ENCODE data around the gene GPR146. TPM values are rescaled to one million over a fixed set of nuclear protein-coding genes. Genes with fewer than 3 reads are reported as not detected.
"Not testable (repeated sequence)": the region's sequence is repeated elsewhere in the genome, so short reads cannot be mapped to it uniquely, and the experiment has no call there.

GPR146 gene, protein sequence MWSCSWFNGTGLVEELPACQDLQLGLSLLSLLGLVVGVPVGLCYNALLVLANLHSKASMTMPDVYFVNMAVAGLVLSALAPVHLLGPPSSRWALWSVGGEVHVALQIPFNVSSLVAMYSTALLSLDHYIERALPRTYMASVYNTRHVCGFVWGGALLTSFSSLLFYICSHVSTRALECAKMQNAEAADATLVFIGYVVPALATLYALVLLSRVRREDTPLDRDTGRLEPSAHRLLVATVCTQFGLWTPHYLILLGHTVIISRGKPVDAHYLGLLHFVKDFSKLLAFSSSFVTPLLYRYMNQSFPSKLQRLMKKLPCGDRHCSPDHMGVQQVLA
- total RNA-seq: 13.8 and 17.0 TPM in 2 replicates

- intact Hi-C loops (cut with micrococcal nuclease): loop anchor here (1.0 to 5.0 kb wide), 5 partner anchors 11 to 227 kb away; partner anchors contain the start of gene GET4
These were observed at the start of gene GPR146 for GRCh38 chr7:1044189-1045068. Gene GPR146 (plus strand): TSS chr7:1044546. CDS start chr7:1057516, 12,970 bp downstream.

DNA sequence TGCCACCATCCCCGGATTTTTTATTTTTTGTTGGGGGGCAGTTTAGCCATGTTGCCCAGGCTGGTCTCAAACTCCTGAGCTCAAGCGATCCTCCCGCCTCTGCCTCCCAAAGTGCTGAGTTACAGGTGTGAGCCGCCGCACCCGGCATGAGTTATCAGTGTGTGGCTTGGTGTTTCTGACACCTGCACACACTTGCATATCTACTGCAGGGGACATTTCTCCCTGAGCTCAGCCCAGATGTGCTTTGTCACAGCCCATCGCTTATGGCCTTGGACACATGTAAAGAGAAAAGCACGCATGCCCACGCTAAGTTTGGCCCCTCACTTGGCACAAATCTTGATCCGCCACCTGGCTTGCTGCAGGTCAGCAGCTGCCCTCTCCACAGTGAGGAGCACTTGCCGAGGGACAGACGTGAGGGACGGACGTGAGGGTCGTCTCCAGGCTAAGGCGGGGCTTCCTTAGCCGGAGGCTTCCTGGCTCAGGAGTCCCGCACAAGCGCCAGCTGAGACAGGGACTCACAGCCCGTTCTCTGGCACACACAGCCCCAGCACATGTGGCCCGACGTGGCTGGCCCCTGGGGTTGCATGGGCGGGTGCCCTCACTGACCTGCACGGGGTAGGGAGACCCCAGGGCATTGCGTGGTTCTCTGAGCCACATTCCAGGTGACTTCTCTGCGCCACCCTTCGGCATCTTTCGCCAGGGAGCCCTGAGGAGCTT, 49.6 kb upstream of the GPR146 start:
- intact Hi-C loops (cut with micrococcal nuclease): no loop called here

DNA sequence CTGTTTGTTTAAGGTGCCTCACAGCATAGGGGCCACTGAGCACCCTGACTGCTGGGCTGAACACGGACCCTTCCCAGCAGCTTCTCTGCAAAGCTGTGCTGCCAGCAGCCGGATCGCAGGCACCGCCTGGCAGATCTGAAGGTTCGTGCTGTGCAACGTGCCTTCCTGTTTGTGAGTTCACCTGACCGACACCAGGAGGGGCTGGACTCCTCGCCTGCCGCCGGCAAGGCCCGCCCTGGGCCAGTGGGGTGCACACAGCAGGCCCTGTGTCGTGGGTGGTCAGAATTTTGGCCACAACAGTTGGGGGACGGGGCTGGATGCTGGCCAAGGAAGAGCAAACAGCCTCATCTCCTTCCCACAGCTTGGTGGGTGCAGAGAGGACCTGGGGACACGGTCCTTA, 48.8 kb upstream of the GPR146 start:
- intact Hi-C loops (cut with micrococcal nuclease): no loop called here

GRCh38 chr7:996079-996872, 48.1 kb upstream of the GPR146 start:
- intact Hi-C loops (cut with micrococcal nuclease): no loop called here

DNA sequence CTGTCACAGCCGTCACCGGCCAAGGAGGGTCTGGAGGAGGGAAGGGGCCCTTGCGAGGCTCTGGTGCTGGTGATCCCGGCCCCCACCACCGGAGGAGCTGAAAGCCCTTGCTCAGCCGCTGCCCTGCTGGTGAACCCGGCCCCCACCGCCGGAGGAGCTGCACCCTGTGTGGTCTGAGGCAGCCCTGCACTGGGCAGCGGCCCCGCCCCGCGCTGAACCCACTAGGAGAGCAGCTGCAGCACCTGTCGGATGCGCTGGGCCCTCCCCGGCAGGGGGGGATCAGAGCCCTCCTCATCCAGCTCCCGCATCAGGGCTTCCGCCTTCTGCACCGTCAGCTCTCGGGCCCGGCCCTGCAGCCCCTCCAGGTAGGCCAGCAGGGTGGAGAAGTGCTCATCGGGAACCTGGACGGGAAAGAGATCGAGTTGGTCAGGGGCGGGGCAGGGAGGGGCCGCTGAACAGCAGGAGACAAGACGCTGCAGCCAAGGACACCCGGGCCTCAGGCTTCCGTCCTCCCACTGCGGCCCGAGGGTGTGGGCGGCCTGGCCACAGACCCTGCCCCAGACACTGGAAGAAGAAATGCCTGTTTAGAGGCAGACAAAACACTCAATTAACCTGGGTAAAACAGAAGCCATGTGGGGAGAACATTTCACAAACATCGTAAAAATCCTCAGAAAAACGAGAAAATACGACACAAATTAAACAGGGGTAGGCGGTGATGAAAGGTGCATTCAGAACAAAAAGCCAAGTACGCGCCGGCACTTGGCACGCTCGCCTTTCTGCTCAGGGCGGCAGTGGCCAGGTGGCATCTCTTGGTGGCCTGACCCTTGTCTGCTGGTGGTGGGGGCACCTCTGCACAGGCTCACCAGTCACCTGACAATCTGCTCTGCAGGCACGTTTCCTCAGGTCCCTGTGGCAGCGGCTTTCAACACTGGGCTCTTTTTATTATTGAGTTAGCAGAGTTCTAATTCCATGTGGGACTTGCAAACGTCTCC, 46.6 kb upstream of the GPR146 start:
- intact Hi-C loops (cut with micrococcal nuclease): no loop called here

DNA sequence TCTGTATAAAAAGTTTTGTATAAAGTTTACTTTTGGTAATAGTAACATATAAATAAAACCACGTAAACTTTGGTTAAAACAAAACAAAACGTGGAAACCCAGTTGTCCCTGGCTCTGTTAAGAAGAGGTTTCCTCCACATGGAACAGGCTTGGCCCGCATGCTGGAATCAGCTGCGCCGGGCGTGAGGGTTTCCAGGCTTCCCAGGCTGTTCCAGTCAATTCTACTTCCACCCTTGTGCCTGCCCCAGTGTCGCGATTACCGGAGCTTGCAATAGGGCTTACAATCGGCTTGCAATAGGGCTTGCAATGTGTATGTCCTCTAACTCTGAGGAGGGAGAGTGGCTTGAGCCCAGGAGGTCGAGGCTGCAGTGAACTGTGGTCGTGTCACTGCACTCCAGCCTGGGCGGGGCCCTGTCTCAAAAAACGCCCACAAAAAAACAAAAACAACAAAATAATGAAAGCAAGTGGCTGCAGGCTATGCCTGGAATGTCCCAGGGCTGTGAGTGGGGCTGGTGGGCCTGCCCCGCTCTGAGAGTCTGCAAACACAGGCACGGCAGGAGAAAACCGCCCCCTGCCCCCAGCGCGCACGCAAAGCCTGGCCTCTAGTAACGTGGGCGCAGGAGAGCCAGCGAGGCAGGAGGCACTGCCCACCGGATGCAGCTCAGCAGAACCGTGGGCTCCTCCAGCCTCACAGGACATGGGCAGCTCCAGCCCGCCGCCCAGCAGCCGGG, 45.0 kb upstream of the GPR146 start:
- intact Hi-C loops (cut with micrococcal nuclease): no loop called here

DNA sequence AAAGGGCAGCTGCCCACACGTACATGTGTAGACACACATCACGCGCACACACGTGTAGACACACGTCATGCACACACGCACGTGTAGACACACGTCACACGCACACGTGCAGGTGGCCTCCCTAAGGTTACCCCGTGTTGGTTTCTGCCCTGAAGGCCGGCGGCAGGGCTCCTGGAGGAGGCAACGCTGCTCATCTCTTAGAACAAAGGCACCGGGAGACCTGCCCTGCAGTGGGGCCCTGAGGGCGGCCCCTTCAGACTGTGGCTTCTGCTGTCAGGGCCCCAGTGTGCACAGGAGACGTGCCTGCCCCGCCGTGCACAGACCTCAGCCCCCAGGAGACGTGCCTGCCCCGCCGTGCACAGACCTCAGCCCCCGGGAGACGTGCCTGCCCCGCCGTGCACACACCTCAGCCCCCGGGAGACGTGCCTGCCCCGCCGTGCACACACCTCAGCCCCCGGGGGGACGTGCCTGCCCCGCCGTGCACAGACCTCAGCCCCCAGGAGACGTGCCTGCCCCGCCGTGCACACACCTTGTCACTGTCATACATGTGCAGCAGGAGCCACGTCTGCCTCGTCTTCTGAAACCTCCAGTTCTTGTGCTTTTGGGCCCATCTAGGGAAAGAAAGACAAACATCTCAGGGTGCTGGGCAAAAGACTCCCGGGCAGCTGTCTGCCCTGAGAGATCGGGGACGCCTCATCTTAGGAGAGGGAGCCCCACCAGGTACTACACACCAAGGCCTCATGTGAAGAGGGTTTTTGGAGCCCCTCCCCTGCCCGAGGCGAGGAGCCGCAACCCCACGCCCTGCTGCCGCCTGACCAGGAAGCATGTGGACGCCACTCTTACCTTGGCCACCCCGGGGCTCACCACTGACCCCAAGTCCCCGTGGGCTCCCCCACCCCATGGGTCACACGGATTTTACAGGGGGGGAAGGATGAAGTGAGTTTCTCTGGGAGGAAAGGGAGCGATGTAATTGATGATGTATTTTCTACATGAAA, 44.1 kb upstream of the GPR146 start:
- intact Hi-C loops (cut with micrococcal nuclease): no loop called here

- intact Hi-C loops (cut with micrococcal nuclease): not testable (repeated sequence)
These were observed 43.1 kb upstream of the GPR146 start for GRCh38 chr7:1001069-1001770.

DNA sequence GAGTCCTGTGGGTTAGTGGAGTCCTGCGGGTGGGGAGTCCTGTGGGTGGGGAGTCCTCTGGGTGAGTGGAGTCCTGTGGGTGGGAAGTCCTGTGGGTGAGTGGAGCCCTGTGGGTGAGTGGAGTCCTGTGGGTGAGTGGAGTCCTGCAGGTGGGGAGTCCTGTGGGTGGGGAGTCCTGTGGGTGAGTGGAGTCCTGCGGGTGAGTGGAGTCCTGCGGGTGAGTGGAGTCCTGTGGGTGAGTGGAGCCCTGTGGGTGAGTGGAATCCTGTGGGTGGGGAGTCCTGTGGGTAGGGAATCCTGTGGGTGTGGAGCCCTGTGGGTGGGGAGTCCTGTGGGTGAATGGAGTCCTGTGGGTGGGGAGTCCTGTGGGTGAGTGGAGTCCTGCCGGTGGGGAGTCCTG, 42.3 kb upstream of the GPR146 start:
- intact Hi-C loops (cut with micrococcal nuclease): not testable (repeated sequence)

DNA sequence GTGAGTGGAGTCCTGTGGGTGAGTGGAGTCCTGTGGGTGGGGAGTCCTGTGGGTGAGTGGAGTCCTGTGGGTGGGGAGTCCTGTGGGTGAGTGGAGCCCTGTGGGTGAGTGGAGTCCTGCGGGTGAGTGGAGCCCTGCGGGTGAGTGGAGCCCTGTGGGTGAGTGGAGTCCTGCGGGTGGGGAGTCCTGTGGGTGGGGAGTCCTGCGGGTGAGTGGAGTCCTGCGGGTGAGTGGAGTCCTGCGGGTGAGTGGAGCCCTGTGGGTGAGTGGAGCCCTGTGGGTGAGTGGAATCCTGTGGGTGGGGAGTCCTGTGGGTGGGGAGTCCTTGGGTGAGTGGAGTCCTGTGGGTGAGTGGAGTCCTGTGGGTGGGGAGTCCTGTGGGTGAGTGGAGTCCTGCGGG, 41.9 kb upstream of the GPR146 start:
- intact Hi-C loops (cut with micrococcal nuclease): not testable (repeated sequence)

- intact Hi-C loops (cut with micrococcal nuclease): no loop called here
These were observed 40.1 kb upstream of the GPR146 start for GRCh38 chr7:1004018-1004852.

GRCh38 chr7:1005303-1005702, 39.0 kb upstream of the GPR146 start:
- intact Hi-C loops (cut with micrococcal nuclease): no loop called here

DNA sequence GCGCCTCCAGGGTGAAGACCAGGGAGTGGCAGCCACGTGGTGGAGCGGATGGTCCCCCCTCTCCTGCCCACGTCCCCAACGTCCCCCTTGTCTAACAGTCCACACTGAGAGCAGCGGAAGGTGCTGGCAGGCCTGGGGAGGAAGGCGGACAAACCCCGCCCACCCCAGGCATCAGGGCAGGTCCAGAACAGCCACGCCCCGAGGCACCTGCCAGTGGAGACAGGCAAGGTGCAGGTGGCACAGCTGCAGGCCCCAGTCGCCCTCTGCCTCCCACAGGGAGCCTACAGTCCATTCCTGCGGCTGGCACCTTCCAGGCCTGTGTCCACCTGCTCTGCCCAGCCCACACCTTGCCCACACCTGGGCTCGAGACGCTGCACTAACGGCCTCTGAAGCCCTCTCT, 36.4 kb upstream of the GPR146 start:
- intact Hi-C loops (cut with micrococcal nuclease): no loop called here

- intact Hi-C loops (cut with micrococcal nuclease): no loop called here
These were observed 35.5 kb upstream of the GPR146 start for GRCh38 chr7:1008733-1009363.

DNA sequence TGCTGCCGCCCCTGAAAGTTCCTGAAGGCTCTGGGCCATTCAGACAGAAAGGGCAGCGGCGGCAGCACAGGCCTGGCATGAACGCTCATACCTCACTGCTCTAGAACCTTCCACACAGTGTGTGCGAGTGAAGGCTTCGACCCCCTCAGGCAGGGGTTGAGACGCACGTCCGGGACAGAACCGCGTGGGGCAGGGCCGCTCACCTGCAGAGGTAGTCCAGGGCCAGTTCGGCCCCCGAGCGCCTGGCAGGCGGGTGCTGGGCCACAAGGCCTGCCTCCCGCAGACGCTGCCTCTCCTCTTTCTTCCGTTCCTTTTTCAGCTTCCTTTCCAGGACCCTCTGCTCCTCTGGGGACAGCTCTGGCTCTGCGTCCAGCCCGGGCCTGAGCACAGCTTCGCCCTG, 34.6 kb upstream of the GPR146 start:
- intact Hi-C loops (cut with micrococcal nuclease): no loop called here

DNA sequence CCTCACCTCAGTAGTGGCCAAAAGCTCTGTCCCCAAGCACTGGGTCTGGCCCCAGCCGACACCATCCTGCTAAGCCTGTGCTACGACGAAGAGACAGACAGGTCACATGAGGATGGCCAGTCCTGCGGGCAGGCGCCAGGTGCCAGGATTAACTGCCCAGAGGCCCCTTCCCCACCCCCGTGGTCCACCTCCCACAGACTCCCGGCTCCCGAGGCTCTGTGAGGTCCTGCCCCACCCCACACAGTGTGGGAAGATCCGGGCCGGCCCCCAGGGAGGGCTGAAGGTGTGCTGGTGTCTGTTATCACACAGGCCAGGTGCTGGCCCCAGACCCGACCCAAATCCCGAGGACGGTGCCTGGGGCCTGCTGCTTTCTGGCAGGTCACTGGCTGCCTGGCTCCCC, 34.1 kb upstream of the GPR146 start:
- intact Hi-C loops (cut with micrococcal nuclease): no loop called here

All from T-helper 2 cell treated with Interferon-gamma antibody and Interleukin-4, amounts not matched to agents 100 ng/mL and 5 ng/mL, for 36 hours (primary cell).